MM.1S (cell line): ENCODE results near the gene TRIM66.

Experiments used
- CTCF ChIP-seq: fragments of 300-600 bp; sonication (generic); IDR thresholded peaks from 2 replicates; pipeline ENCODE4 v1.5.1; 2016; ENCODE audit warnings: antibody characterized with exemption, low read length, mixed read lengths
- EZH2 ChIP-seq: fragments of 300-600 bp; sonication (generic); optimal IDR thresholded peaks from 2 replicates; pipeline ENCODE3; 2017; ENCODE audit warnings: low read depth, mild to moderate bottlenecking, antibody characterized with exemption, low read length, mixed read lengths

GRCh38 chr11:8598506-8598905, 84.0 kb downstream of the TRIM66 start:
- TF ChIP-seq CTCF: no peak
- no peak for TF ChIP-seq EZH2
